NOMO-1 (cell line): Measurements from ENCODE around the gene IL4I1.
"Not testable (repeated sequence)": the region's sequence is repeated elsewhere in the genome, so short reads cannot be mapped to it uniquely, and the experiment has no call there.

Experiments used
- DNase-seq, 2 experiments: peaks; one replicate each; lab custom pipeline; 2025; ENCODE audit not compliant: unreplicated experiment in 2 of 2; lab: John Stamatoyannopoulos, UW

IL4I1 gene

GRCh38 chr19:49924881-49925210, 28.2 kb upstream of the IL4I1 start:
- DNase-seq, result not testable (repeated sequence)

GRCh38 chr19:49924004-49924880, 27.6 kb upstream of the IL4I1 start:
- no peak for DNase-seq

GRCh38 chr19:49923055-49924003, 26.6 kb upstream of the IL4I1 start:
- no peak for DNase-seq

GRCh38 chr19:49921871-49922795, 25.4 kb upstream of the IL4I1 start:
- no peak for DNase-seq

GRCh38 chr19:49920624-49921363, 24.1 kb upstream of the IL4I1 start:
- no peak for DNase-seq

- no peak for DNase-seq
Observed at GRCh38 chr19:49918089-49918488, 21.4 kb upstream of the IL4I1 start.

GRCh38 chr19:49916839-49917733, 20.4 kb upstream of the IL4I1 start:
- peak; percentile 34 to 57 for DNase-seq

GRCh38 chr19:49915271-49915670, 18.6 kb upstream of the IL4I1 start:
- DNase-seq, result no peak

GRCh38 chr19:49913720-49914119, 17.0 kb upstream of the IL4I1 start:
- DNase-seq, result no peak

GRCh38 chr19:49912965-49913685, 16.4 kb upstream of the IL4I1 start:
- DNase-seq, result no peak

- DNase-seq, result peak; percentile 15 to 37
Observed at GRCh38 chr19:49911381-49912145, 14.9 kb upstream of the IL4I1 start.

- DNase-seq, result no peak
Observed at GRCh38 chr19:49910179-49910578, 13.5 kb upstream of the IL4I1 start.

GRCh38 chr19:49908480-49909420, 12.1 kb upstream of the IL4I1 start:
- no peak for DNase-seq

GRCh38 chr19:49907745-49908446, 11.2 kb upstream of the IL4I1 start:
- DNase-seq, result no peak

GRCh38 chr19:49906879-49907564, 10.3 kb upstream of the IL4I1 start:
- DNase-seq, result no peak
